H9 (cell line): Measurements from ENCODE around the gene FGD5. TPM values are rescaled to one million over a fixed set of nuclear protein-coding genes. Genes with fewer than 3 reads are reported as not detected.

Source experiments
- DNase-seq: peaks from one replicate; pipeline ENCODE4 v3.0.0-alpha.2; 2017
- H2AFZ ChIP-seq: one replicate; pipeline ENCODE4 v1.6.1; 2013; ENCODE audit warnings: mild to moderate bottlenecking, low read length, control low read depth, moderate library complexity
- H2AK5ac ChIP-seq: 2 replicates; pipeline ENCODE4 v1.6.1; 2013; ENCODE audit warnings: low read length, control low read depth, mixed read lengths; ENCODE audit not compliant: insufficient read length
- H2BK120ac ChIP-seq: one replicate; pipeline ENCODE4 v1.6.1; 2013; ENCODE audit warnings: low read depth, mild to moderate bottlenecking, low read length, control low read depth, inconsistent platforms; ENCODE audit not compliant: poor library complexity, severe bottlenecking
- H2BK12ac ChIP-seq: 2 replicates; pipeline ENCODE4 v1.6.1; 2013; ENCODE audit warnings: low read length, control low read depth, mixed read lengths, low read depth; ENCODE audit not compliant: insufficient read length
- H2BK15ac ChIP-seq: 2 replicates; pipeline ENCODE4 v1.6.1; 2013; ENCODE audit warnings: low read depth, low read length, control low read depth
- H2BK20ac ChIP-seq: one replicate; pipeline ENCODE4 v1.6.1; 2013; ENCODE audit warnings: low read depth, mild to moderate bottlenecking, low read length, control low read depth, inconsistent platforms; ENCODE audit not compliant: poor library complexity, severe bottlenecking
- H2BK5ac ChIP-seq: 2 replicates; pipeline ENCODE4 v1.6.1; 2013; ENCODE audit warnings: low read length, control low read depth, mixed read lengths; ENCODE audit not compliant: insufficient read length
- H3K14ac ChIP-seq: 2 replicates; pipeline ENCODE4 v1.6.1; 2013; ENCODE audit warnings: low read length, control low read depth; ENCODE audit not compliant: insufficient read depth
- H3K18ac ChIP-seq: 2 replicates; pipeline ENCODE4 v1.6.1; 2013; ENCODE audit warnings: low read depth, mild to moderate bottlenecking, mixed read lengths, low read length, control low read depth; ENCODE audit not compliant: insufficient read length
- H3K23ac ChIP-seq: 2 replicates; pipeline ENCODE4 v1.6.1; 2013; ENCODE audit warnings: low read length, control low read depth, mixed read lengths, low read depth; ENCODE audit not compliant: insufficient read length
- H3K23me2 ChIP-seq: 2 replicates; pipeline ENCODE4 v1.6.1; 2013; ENCODE audit warnings: low read depth, mild to moderate bottlenecking, mixed read lengths, low read length, control low read depth; ENCODE audit not compliant: insufficient read length, poor library complexity, severe bottlenecking
- H3K27ac ChIP-seq: 2 replicates; pipeline ENCODE4 v1.5.1; 2013; ENCODE audit warnings: low read length, control low read depth, mixed read lengths, low read depth; ENCODE audit not compliant: insufficient read length
- H3K27me3 ChIP-seq: 2 replicates; pipeline ENCODE4 v1.6.1; 2013; ENCODE audit warnings: low read length, control low read depth, inconsistent platforms; ENCODE audit not compliant: insufficient read depth
- H3K4ac ChIP-seq: 2 replicates; pipeline ENCODE4 v1.6.1; 2013; ENCODE audit warnings: low read depth, mild to moderate bottlenecking, control low read depth, inconsistent platforms, low read length, moderate library complexity
- H3K4me1 ChIP-seq: 2 replicates; pipeline ENCODE4 v1.6.1; 2013; ENCODE audit warnings: low read length, control low read depth, inconsistent platforms; ENCODE audit not compliant: insufficient read depth
- H3K4me2 ChIP-seq: 2 replicates; pipeline ENCODE4 v1.6.1; 2013; ENCODE audit warnings: low read length, control low read depth, mixed read lengths; ENCODE audit not compliant: insufficient read length, insufficient read depth
- H3K56ac ChIP-seq: 2 replicates; pipeline ENCODE4 v1.6.1; 2013; ENCODE audit warnings: low read depth, mild to moderate bottlenecking, mixed read lengths, low read length, control low read depth; ENCODE audit not compliant: insufficient read length
- H3K79me1 ChIP-seq: 2 replicates; pipeline ENCODE4 v1.6.1; 2013; ENCODE audit warnings: low read depth, mild to moderate bottlenecking, moderate library complexity, low read length, control low read depth, inconsistent platforms; ENCODE audit not compliant: insufficient read depth, poor library complexity, severe bottlenecking
- H3K79me2 ChIP-seq: 2 replicates; pipeline ENCODE4 v1.6.1; 2013; ENCODE audit warnings: low read length, control low read depth, inconsistent platforms; ENCODE audit not compliant: insufficient read depth
- H3K9ac ChIP-seq: 2 replicates; pipeline ENCODE4 v1.6.1; 2013; ENCODE audit warnings: low read length, control low read depth, mixed read lengths; ENCODE audit not compliant: insufficient read length; ENCODE audit errors: extremely low read depth
- H3K9me3 ChIP-seq: one replicate; pipeline ENCODE4 v1.6.1; 2013; ENCODE audit warnings: low read depth, low read length, inconsistent platforms; ENCODE audit not compliant: control insufficient read depth
- H3T11ph ChIP-seq: one replicate; pipeline ENCODE4 v1.6.1; 2013; ENCODE audit warnings: mild to moderate bottlenecking, low read length, control low read depth, inconsistent platforms
- H4K20me1 ChIP-seq: one replicate; pipeline ENCODE4 v1.6.1; 2013; ENCODE audit not compliant: control insufficient read depth, insufficient read length, insufficient read depth
- H4K5ac ChIP-seq: 2 replicates; pipeline ENCODE4 v1.6.1; 2013; ENCODE audit warnings: low read depth, mild to moderate bottlenecking, mixed read lengths, low read length, control low read depth; ENCODE audit not compliant: insufficient read length
- H4K8ac ChIP-seq: replicated peaks from 2 replicates; pipeline ENCODE4 v1.6.1; 2013; ENCODE audit warnings: low read length, control low read depth, mixed read lengths, low read depth; ENCODE audit not compliant: insufficient read length
- H4K91ac ChIP-seq: 2 replicates; pipeline ENCODE4 v1.6.1; 2013; ENCODE audit warnings: low read depth, mild to moderate bottlenecking, moderate library complexity, mixed read lengths, low read length, control low read depth; ENCODE audit not compliant: insufficient read length
- H3K27ac Mint-ChIP-seq, 3 experiments: 2 replicates in 2 of 3; 3 replicates in 1 of 3; pipeline ENCODE4 v1.8.0; 2020 to 2021; ENCODE audit warnings: mixed read lengths in 3 of 3, mild to moderate bottlenecking in 1 of 3, moderate library complexity in 1 of 3
- H3K27me3 Mint-ChIP-seq: 2 replicates; pipeline ENCODE4 v1.8.0; 2021; ENCODE audit warnings: low read depth, mild to moderate bottlenecking, moderate library complexity, mixed read lengths
- H3K36me3 Mint-ChIP-seq, 3 experiments: 2 replicates in 2 of 3; 3 replicates in 1 of 3; pipeline ENCODE4 v1.8.0; 2020 to 2021; ENCODE audit warnings: low read depth in 3 of 3, mixed read lengths in 3 of 3; ENCODE audit not compliant: insufficient read depth in 1 of 3
- H3K4me1 Mint-ChIP-seq, 2 experiments: 2 replicates each; pipeline ENCODE4 v1.8.0; 2020; ENCODE audit warnings: mixed read lengths in 2 of 2
- H3K4me3 Mint-ChIP-seq, 2 experiments: 2 replicates in 1 of 2; 3 replicates in 1 of 2; pipeline ENCODE4 v1.8.0; 2020 to 2021; ENCODE audit warnings: mild to moderate bottlenecking in 2 of 2, mixed read lengths in 2 of 2, moderate library complexity in 1 of 2
- H3K9me3 Mint-ChIP-seq, 2 experiments: 2 replicates in 1 of 2; 3 replicates in 1 of 2; pipeline ENCODE4 v1.8.0; 2020; ENCODE audit warnings: mild to moderate bottlenecking in 2 of 2, mixed read lengths in 2 of 2, moderate library complexity in 1 of 2
- CTCF ChIP-seq: fragments of 200-600 bp; sonication (generic); conservative IDR thresholded peaks from 3 replicates; pipeline ENCODE4 v1.8.0; 2021; ENCODE audit warnings: antibody characterized with exemption, mild to moderate bottlenecking
- WGBS: extraction: QIAGEN DNeasy Blood & Tissue Kit; methylation state at CpG from one replicate; pipeline ENCODE4 v1.1.7; 2013; ENCODE audit warnings: missing lambda C conversion rate, low lambda C conversion rate, mixed read lengths; ENCODE audit not compliant: insufficient read length; ENCODE audit errors: extremely low coverage; 5-methylcytosine and 5-hydroxymethylcytosine counted together
- total RNA-seq: library from RNA; stranded (reverse); gene quantifications from 2 replicates; pipeline ENCODE4 v1.2.1, GENCODE V29; 2021

FGD5 gene
- total RNA-seq, 1 experiment from 2014 or later: 7.8 TPM

GRCh38 chr3:14774431-14774830, 44.3 kb upstream of the FGD5 start:
- DNase-seq: peak; percentile 49
- no peak overlapping the region for H2AFZ ChIP-seq

More at GRCh38 chr3:14774431-14774830, 44.3 kb upstream of the FGD5 start:
- H3K79me1 ChIP-seq: no peaks in the 10 kb centered on the region
- H4K20me1 ChIP-seq: no peaks in the 10 kb centered on the region
- no peak overlapping the region for H4K8ac ChIP-seq
- H3K79me2 ChIP-seq: no peaks in the 10 kb centered on the region
- H3K27me3 Mint-ChIP-seq: no peaks in the 10 kb centered on the region
- no peak overlapping the region for H2BK5ac ChIP-seq
- H3K27me3 ChIP-seq: no peaks in the 10 kb centered on the region
- no CpG with 5 or more reads among the region's 12 CpGs for WGBS
- no peaks in the 10 kb centered on the region for H3K23me2 ChIP-seq
- H3K23ac ChIP-seq: no peak overlapping the region
- no peak overlapping the region for H3K4ac ChIP-seq
- no peaks in the 10 kb centered on the region for H3K4me1 ChIP-seq
- H3K4me1 Mint-ChIP-seq: peaks cover 3 to 22% of the 10 kb centered on the region in 2 experiments
- no peak overlapping the region for H3K4me2 ChIP-seq
- H2BK15ac ChIP-seq: no peak overlapping the region
- no peaks in the 10 kb centered on the region for H3K9me3 ChIP-seq
- no peak overlapping the region for H2BK12ac ChIP-seq
- H4K5ac ChIP-seq: no peak overlapping the region
- no peak overlapping the region for H3K18ac ChIP-seq
- no peak overlapping the region for H4K91ac ChIP-seq
- no peak overlapping the region for H2BK20ac ChIP-seq
- H3T11ph ChIP-seq: no peak overlapping the region
- H3K9me3 Mint-ChIP-seq: peaks cover 6 to 12% of the 10 kb centered on the region in 2 experiments; a peak in 4 of 5 replicates
- H3K14ac ChIP-seq: no peak overlapping the region
- H3K56ac ChIP-seq: no peak overlapping the region
- H3K4me3 Mint-ChIP-seq: no peak overlapping the region
- no peak overlapping the region for H3K27ac Mint-ChIP-seq
- H3K36me3 Mint-ChIP-seq: peaks cover 0 to 6% (median 0%) of the 10 kb centered on the region in 3 experiments; a peak in 1 of 7 replicates
- H3K27ac ChIP-seq: no peak overlapping the region
- no peak overlapping the region for H3K9ac ChIP-seq
- no peak; the same call in 2 of the 3 replicates for TF ChIP-seq CTCF
- H2AK5ac ChIP-seq: no peak overlapping the region
- H2BK120ac ChIP-seq: no peak overlapping the region
